ENCODE measurements around the gene KRT72. TPM values are rescaled to one million over a fixed set of nuclear protein-coding genes. Genes with fewer than 3 reads are reported as not detected.

Gene KRT72
- total and polyA plus RNA-seq, 2 of the 13 experiments (the other 11 are each of a cell fraction or from before 2014, with no cell fraction given) = not detected

- H3K27me3 ChIP-seq (ENCODE audit: control insufficient read depth in 1 of 2, insufficient read depth in 2 of 2, low read length in 2 of 2) = peaks cover 2 to 70% of the 10 kb centered on the region in 2 experiments; a peak in 4 of 5 replicates
- no peak overlapping the region for H3K4me3 ChIP-seq (replicated peaks in 1 of 3; ENCODE audit: insufficient read depth in 1 of 3, low read depth in 2 of 3, low read length in 3 of 3)
- H3K4me2 ChIP-seq (ENCODE audit: low read depth, low read length) = no peak overlapping the region
- intact Hi-C loops (cut with micrococcal nuclease; ENCODE audit: unreplicated experiment) = no loop called here
- H3K9me3 ChIP-seq (ENCODE audit: low read length) = no peaks in the 10 kb centered on the region
- H3K9ac ChIP-seq (ENCODE audit: insufficient read depth, low read depth, low read length) = no peak overlapping the region
- 28% methylated on average over 3 of the region's 3 CpGs for WGBS (ENCODE audit: low lambda C conversion rate)
- ChIA-PET CTCF (ENCODE audit: low intra/inter-chr PET ratio, low total read pairs) (no interaction called here), POLR2A (no interaction called here)
- in situ Hi-C loops (cut with HindIII; ENCODE audit: extremely low pct_ligation_motif_present, low pct_unique_long_range_greater_than_20kb) = no loop called here
- no TSS peak for BruUV-seq (replicated peaks)
- no peaks in the 10 kb centered on the region for H3K4me1 ChIP-seq (ENCODE audit: insufficient read depth, low read length)
- FAIRE-seq (no peak), DNase-seq (ENCODE audit: low spot score) (no peak), ATAC-seq (no peak)
- H3K79me2 ChIP-seq (ENCODE audit: insufficient read depth, low read length) = no peaks in the 10 kb centered on the region
- no peaks in the 10 kb centered on the region for H3K36me3 ChIP-seq (replicated peaks in 1 of 2; ENCODE audit: control insufficient read depth in 1 of 2, insufficient read depth in 2 of 2, low read length in 2 of 2)
- no peak overlapping the region for H3K27ac ChIP-seq (ENCODE audit: extremely low read length, insufficient read depth, low read length)
- H4K20me1 ChIP-seq (ENCODE audit: insufficient read depth, low read length) = no peaks in the 10 kb centered on the region
- H2AFZ ChIP-seq (ENCODE audit: low read length) = no peak overlapping the region
- TF ChIP-seq, protein P1, sequence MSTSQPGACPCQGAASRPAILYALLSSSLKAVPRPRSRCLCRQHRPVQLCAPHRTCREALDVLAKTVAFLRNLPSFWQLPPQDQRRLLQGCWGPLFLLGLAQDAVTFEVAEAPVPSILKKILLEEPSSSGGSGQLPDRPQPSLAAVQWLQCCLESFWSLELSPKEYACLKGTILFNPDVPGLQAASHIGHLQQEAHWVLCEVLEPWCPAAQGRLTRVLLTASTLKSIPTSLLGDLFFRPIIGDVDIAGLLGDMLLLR (CRISPR knock-in tag; IDR thresholded peaks at IDR 0.05) = no peak
- TF ChIP-seq ZNF34 (CRISPR knock-in tag; IDR thresholded peaks at IDR 0.05; ENCODE audit: borderline replicate concordance) (no peak), CENPBD1 (CRISPR knock-in tag; IDR thresholded peaks at IDR 0.05; ENCODE audit: borderline replicate concordance, low read depth) (no peak), SIN3A (IDR thresholded peaks at IDR 0.05; ENCODE audit: borderline replicate concordance, low read depth, low read length) (no peak), THAP9 (CRISPR knock-in tag; IDR thresholded peaks at IDR 0.05; ENCODE audit: borderline replicate concordance) (no peak), ZNF75D (CRISPR knock-in tag; IDR thresholded peaks at IDR 0.05; ENCODE audit: borderline replicate concordance) (no peak), SIX4 (CRISPR knock-in tag; IDR thresholded peaks at IDR 0.05) (no peak), ZNF609 (CRISPR knock-in tag; IDR thresholded peaks at IDR 0.05; ENCODE audit: borderline replicate concordance) (no peak), IKZF1 (IDR thresholded peaks at IDR 0.05) (no peak), ZMYM4 (CRISPR knock-in tag; IDR thresholded peaks at IDR 0.05) (no peak)
- TF ChIP-seq, protein P2, sequence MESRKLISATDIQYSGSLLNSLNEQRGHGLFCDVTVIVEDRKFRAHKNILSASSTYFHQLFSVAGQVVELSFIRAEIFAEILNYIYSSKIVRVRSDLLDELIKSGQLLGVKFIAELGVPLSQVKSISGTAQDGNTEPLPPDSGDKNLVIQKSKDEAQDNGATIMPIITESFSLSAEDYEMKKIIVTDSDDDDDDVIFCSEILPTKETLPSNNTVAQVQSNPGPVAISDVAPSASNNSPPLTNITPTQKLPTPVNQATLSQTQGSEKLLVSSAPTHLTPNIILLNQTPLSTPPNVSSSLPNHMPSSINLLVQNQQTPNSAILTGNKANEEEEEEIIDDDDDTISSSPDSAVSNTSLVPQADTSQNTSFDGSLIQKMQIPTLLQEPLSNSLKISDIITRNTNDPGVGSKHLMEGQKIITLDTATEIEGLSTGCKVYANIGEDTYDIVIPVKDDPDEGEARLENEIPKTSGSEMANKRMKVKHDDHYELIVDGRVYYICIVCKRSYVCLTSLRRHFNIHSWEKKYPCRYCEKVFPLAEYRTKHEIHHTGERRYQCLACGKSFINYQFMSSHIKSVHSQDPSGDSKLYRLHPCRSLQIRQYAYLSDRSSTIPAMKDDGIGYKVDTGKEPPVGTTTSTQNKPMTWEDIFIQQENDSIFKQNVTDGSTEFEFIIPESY (CRISPR knock-in tag; IDR thresholded peaks at IDR 0.05) = no peak
- TF ChIP-seq, protein P3, sequence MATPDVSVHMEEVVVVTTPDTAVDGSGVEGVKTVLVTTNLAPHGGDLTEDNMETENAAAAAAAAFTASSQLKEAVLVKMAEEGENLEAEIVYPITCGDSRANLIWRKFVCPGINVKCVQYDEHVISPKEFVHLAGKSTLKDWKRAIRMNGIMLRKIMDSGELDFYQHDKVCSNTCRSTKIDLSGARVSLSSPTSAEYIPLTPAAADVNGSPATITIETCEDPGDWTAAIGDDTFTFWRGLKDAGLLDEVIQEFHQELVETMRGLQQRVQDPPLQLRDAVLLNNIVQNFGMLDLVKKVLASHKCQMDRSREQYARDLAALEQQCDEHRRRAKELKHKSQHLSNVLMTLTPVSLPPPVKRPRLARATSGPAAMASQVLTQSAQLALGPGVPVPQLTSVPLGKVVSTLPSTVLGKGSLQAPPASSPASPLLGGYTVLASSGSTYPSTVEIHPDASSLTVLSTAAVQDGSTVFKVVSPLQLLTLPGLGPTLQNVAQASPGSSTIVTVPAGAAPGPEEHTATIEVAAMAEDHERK (CRISPR knock-in tag; IDR thresholded peaks at IDR 0.05; ENCODE audit: low read depth) = no peak
Observed at GRCh38 chr12:52575948-52576347, 25.3 kb downstream of the KRT72 start.
